Measurements from ENCODE around the gene PHETA1. TPM values are rescaled to one million over a fixed set of nuclear protein-coding genes. Genes with fewer than 3 reads are reported as not detected.

Gene PHETA1
- total and polyA plus RNA-seq, 2 experiments from 2014 or later = 7.9 to 12.9 TPM

- Histone ChIP-seq H3K27me3 (replicated peaks; ENCODE audit: insufficient read depth) (no peaks in the 10 kb centered on the region), H3K79me2 (ENCODE audit: insufficient read depth) (no peaks in the 10 kb centered on the region), H3K27ac (no peak overlapping the region), H3K9ac (no peak overlapping the region), H3K4me1 (ENCODE audit: insufficient read depth) (no peaks in the 10 kb centered on the region), H3K9me2 (ENCODE audit: insufficient read depth) (no peaks in the 10 kb centered on the region), H3F3A (ENCODE audit: insufficient read depth) (peaks cover 7% of the 10 kb centered on the region; the same call in 1 of the 2 replicates), H3K4me2 (ENCODE audit: unreplicated experiment) (no peak overlapping the region), H4K20me1 (ENCODE audit: insufficient read depth) (no peaks in the 10 kb centered on the region), H3K9me3 (ENCODE audit: low read depth) (no peaks in the 10 kb centered on the region), H2AFZ (no peak overlapping the region), H3K4me3 (no peak overlapping the region), H3K36me3 (ENCODE audit: low read depth) (no peaks in the 10 kb centered on the region)
- 68 to 73% methylated on average over 12 of the region's 12 CpGs for WGBS, 2 experiments (ENCODE audit: low coverage in 1 of 2, low lambda C conversion rate in 2 of 2, missing lambda C conversion rate in 2 of 2)
- DNase-seq = no peak
- TF ChIP-seq EZH2phosphoT487 (IDR thresholded peaks at IDR 0.05; ENCODE audit: insufficient read depth, low read depth) (no peak), EZH2 (IDR thresholded peaks at IDR 0.05; ENCODE audit: insufficient read depth, poor library complexity, severe bottlenecking) (no peak)
- in situ Hi-C loops (cut with MboI) = no loop called here
Measured at GRCh38 chr12:111328138-111328537, 40.8 kb downstream of the PHETA1 start.

- no peak overlapping the region for H3K4me2 ChIP-seq (ENCODE audit: unreplicated experiment)
- no peak overlapping the region for H2AFZ ChIP-seq
Measured at GRCh38 chr12:111327474-111327873, 41.4 kb downstream of the PHETA1 start.

DNA sequence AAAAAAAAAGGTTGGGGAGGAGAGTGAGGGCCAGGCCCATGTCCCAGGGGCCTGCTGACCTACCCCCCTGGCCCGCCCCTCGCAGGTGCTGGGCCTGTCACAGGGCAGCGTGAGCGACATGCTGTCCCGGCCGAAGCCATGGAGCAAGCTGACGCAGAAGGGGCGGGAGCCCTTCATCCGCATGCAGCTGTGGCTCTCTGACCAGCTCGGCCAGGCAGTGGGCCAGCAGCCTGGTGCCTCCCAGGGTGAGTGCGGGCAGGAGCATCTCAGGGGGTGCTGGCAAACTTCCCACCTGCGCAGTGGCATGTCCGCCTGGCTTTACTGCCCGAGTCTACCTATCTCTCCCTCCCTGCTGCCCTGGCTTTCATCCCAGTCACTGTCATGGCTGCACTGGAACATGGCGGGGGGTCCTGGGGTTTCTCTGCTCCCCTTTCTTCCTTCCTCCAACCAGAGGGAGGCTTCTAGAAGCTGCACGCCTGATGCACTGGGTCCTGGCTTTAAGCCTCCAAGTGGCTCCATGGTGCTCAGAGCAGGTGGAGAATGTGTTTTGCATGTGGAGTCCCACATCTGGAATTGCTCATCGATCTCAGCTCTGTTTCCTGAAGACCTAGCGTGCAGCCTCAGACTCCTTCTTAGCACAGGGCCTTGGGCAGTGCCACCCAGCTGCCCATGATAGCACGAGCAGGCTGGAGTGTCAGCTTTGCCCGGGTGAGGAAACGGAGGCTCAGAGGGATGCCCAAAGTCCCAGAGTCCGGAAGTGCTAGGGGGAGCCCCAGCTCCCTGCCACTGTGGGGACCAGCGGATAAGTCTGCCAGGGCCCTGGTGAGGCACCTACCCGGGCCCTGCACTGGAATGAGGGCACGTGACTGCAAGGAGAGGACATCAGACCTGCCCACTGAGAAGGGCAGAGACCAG is 46.3 kb downstream of the PHETA1 start:
- Histone ChIP-seq H3F3A (ENCODE audit: insufficient read depth) (peaks cover 7% of the 10 kb centered on the region; the same call in 1 of the 2 replicates), H3K4me2 (ENCODE audit: unreplicated experiment) (no peak overlapping the region), H3K27ac (no peak overlapping the region), H3K4me3 (no peak overlapping the region), H3K9me3 (ENCODE audit: low read depth) (no peaks in the 10 kb centered on the region), H3K27me3 (replicated peaks; ENCODE audit: insufficient read depth) (no peaks in the 10 kb centered on the region; the same call in 1 of the 2 replicates), H3K36me3 (ENCODE audit: low read depth) (no peaks in the 10 kb centered on the region), H3K9me2 (ENCODE audit: insufficient read depth) (no peaks in the 10 kb centered on the region), H4K20me1 (ENCODE audit: insufficient read depth) (no peaks in the 10 kb centered on the region), H3K4me1 (ENCODE audit: insufficient read depth) (no peaks in the 10 kb centered on the region), H3K9ac (no peak overlapping the region), H2AFZ (no peak overlapping the region), H3K79me2 (ENCODE audit: insufficient read depth) (no peaks in the 10 kb centered on the region)
- 24 to 32% methylated on average over 24 to 25 of the region's 25 CpGs for WGBS, 2 experiments (ENCODE audit: low coverage in 1 of 2, low lambda C conversion rate in 2 of 2, missing lambda C conversion rate in 2 of 2)
- peak; percentile 71 for DNase-seq
- TF ChIP-seq EZH2 (IDR thresholded peaks at IDR 0.05; ENCODE audit: insufficient read depth, poor library complexity, severe bottlenecking) = no peak
- TF ChIP-seq EZH2phosphoT487 (IDR thresholded peaks at IDR 0.05; ENCODE audit: insufficient read depth, low read depth) = no peak
- in situ Hi-C loops (cut with MboI) = no loop called here

More at GRCh38 chr12:111327474-111327873, 41.4 kb downstream of the PHETA1 start:
- H3K4me1 ChIP-seq (ENCODE audit: insufficient read depth) = no peaks in the 10 kb centered on the region
- H3K4me3 ChIP-seq = no peak overlapping the region
- H3K9ac ChIP-seq = no peak overlapping the region
- no peak overlapping the region for H3K27ac ChIP-seq
- no peaks in the 10 kb centered on the region for H3K9me3 ChIP-seq (ENCODE audit: low read depth)
- DNase-seq = no peak
- H3K9me2 ChIP-seq (ENCODE audit: insufficient read depth) = no peaks in the 10 kb centered on the region
- H3F3A ChIP-seq (ENCODE audit: insufficient read depth) = peaks cover 7% of the 10 kb centered on the region; the same call in 1 of the 2 replicates
- in situ Hi-C loops (cut with MboI) = no loop called here
- WGBS, 2 experiments (ENCODE audit: low coverage in 1 of 2, low lambda C conversion rate in 2 of 2, missing lambda C conversion rate in 2 of 2) = 71 to 88% methylated on average over 6 of the region's 6 CpGs
- H4K20me1 ChIP-seq (ENCODE audit: insufficient read depth) = no peaks in the 10 kb centered on the region
- H3K79me2 ChIP-seq (ENCODE audit: insufficient read depth) = no peaks in the 10 kb centered on the region
- no peaks in the 10 kb centered on the region for H3K27me3 ChIP-seq (replicated peaks; ENCODE audit: insufficient read depth)
- no peaks in the 10 kb centered on the region for H3K36me3 ChIP-seq (ENCODE audit: low read depth)
- TF ChIP-seq EZH2phosphoT487 (IDR thresholded peaks at IDR 0.05; ENCODE audit: insufficient read depth, low read depth) = no peak
- TF ChIP-seq EZH2 (IDR thresholded peaks at IDR 0.05; ENCODE audit: insufficient read depth, poor library complexity, severe bottlenecking) = no peak

- H2AFZ ChIP-seq = no peak overlapping the region
- no peak overlapping the region for H3K4me2 ChIP-seq (ENCODE audit: unreplicated experiment)
- H3K9ac ChIP-seq = no peak overlapping the region
- no peak for DNase-seq
- no peaks in the 10 kb centered on the region for H3K9me3 ChIP-seq (ENCODE audit: low read depth)
- H4K20me1 ChIP-seq (ENCODE audit: insufficient read depth) = no peaks in the 10 kb centered on the region
- H3K27me3 ChIP-seq (replicated peaks; ENCODE audit: insufficient read depth) = no peaks in the 10 kb centered on the region; the same call in 1 of the 2 replicates
- H3K27ac ChIP-seq = no peak overlapping the region
- 57 to 58% methylated on average over 3 to 5 of the region's 5 CpGs for WGBS, 2 experiments (ENCODE audit: low coverage in 1 of 2, low lambda C conversion rate in 2 of 2, missing lambda C conversion rate in 2 of 2)
- no peak overlapping the region for H3K4me3 ChIP-seq
- H3K9me2 ChIP-seq (ENCODE audit: insufficient read depth) = no peaks in the 10 kb centered on the region
- no peaks in the 10 kb centered on the region for H3K36me3 ChIP-seq (ENCODE audit: low read depth)
- in situ Hi-C loops (cut with MboI) = no loop called here
- no peak for TF ChIP-seq EZH2 (IDR thresholded peaks at IDR 0.05; ENCODE audit: insufficient read depth, poor library complexity, severe bottlenecking)
- no peak for TF ChIP-seq EZH2phosphoT487 (IDR thresholded peaks at IDR 0.05; ENCODE audit: insufficient read depth, low read depth)
- no peaks in the 10 kb centered on the region for H3K79me2 ChIP-seq (ENCODE audit: insufficient read depth)
- no peaks in the 10 kb centered on the region for H3K4me1 ChIP-seq (ENCODE audit: insufficient read depth)
- peaks cover under 1% of the 10 kb centered on the region; the same call in 1 of the 2 replicates for H3F3A ChIP-seq (ENCODE audit: insufficient read depth)
Measured at GRCh38 chr12:111321317-111321716, 47.6 kb downstream of the PHETA1 start.

Measured in GM23248 (cell line).